Measurements from ENCODE around the gene MAPK1.

The MAPK1 gene

DNA sequence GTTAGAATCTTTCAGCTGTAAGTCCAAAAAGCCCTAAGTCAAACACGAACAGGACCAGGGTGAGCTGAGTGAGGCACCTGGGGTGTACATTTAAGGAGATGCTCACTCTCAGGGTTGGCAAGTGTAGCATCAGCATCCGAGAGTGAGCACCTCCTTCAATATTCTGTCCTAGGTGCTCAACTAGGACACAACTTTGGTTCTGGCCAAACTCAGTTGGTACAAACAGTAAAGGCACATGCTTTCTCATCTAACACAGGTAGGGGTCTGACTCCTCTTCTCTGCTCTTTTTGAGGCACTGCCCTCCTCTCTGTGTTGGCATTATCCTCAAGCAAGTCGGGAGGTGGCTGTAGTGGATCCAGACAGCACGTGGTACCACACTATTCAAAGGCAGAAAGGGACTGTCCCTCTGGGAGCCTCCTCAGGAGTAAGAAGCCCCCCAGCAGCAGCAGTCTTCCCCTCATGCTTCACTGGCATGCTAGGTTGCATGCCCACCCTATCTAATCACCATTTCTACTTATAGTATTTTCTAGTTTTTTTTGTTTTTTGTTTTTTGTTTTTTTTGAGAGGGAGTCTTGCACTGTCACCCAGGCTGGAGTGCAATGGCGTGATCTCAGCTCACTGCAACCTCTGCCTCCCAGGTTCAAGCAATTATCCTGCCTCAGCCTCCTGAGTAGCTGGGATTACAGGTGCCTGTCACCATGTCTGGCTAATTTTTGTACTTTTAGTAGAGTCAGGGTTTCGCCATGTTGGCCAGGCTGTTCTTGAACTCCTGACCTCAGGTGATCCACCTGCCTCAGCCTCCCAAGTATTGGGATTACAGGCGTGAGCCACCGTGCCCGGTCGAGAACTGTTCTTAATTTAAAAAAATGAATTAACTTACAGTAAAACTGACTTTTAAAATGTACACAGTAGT lies 14.7 kb upstream of the MAPK1 start:
- ChIA-PET CTCF (interaction anchor here (0.7 to 2.8 kb wide), 3 partner anchors 11 to 1466 kb away, joined by 3 to 6 read pairs (median 4); no protein-coding TSS in a partner anchor), POLR2A (no interaction called here)
- no peak overlapping the region for H3K27ac ChIP-seq (ENCODE audit: extremely low read depth, low read depth, low read length)
- TF ChIP-seq ZNF555 (tag by site-specific recombination; conservative IDR thresholded peaks at IDR 0.05) (no peak), ZSCAN18 (tag by site-specific recombination; IDR thresholded peaks at IDR 0.05) (no peak), KLF9 (tag by site-specific recombination; IDR thresholded peaks at IDR 0.05; ENCODE audit: low read depth) (no peak), ZNF211 (tag by site-specific recombination; IDR thresholded peaks at IDR 0.05; ENCODE audit: low read depth) (no peak), ZNF394 (tag by site-specific recombination; IDR thresholded peaks at IDR 0.05; ENCODE audit: borderline replicate concordance) (no peak), ZNF473 (tag by site-specific recombination; IDR thresholded peaks at IDR 0.05) (no peak), ZNF148 (tag by site-specific recombination; IDR thresholded peaks at IDR 0.05; ENCODE audit: borderline replicate concordance) (no peak)
- TF ChIP-seq, protein P1, sequence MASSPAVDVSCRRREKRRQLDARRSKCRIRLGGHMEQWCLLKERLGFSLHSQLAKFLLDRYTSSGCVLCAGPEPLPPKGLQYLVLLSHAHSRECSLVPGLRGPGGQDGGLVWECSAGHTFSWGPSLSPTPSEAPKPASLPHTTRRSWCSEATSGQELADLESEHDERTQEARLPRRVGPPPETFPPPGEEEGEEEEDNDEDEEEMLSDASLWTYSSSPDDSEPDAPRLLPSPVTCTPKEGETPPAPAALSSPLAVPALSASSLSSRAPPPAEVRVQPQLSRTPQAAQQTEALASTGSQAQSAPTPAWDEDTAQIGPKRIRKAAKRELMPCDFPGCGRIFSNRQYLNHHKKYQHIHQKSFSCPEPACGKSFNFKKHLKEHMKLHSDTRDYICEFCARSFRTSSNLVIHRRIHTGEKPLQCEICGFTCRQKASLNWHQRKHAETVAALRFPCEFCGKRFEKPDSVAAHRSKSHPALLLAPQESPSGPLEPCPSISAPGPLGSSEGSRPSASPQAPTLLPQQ (tag by site-specific recombination; IDR thresholded peaks at IDR 0.05), result no peak
- TF ChIP-seq, protein P2, sequence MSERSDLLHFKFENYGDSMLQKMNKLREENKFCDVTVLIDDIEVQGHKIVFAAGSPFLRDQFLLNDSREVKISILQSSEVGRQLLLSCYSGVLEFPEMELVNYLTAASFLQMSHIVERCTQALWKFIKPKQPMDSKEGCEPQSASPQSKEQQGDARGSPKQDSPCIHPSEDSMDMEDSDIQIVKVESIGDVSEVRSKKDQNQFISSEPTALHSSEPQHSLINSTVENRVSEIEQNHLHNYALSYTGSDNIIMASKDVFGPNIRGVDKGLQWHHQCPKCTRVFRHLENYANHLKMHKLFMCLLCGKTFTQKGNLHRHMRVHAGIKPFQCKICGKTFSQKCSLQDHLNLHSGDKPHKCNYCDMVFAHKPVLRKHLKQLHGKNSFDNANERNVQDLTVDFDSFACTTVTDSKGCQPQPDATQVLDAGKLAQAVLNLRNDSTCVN (tag by site-specific recombination; optimal IDR thresholded peaks at IDR 0.05), result no peak
- no peaks in the 10 kb centered on the region for H3K4me1 ChIP-seq (ENCODE audit: control insufficient read depth, insufficient read depth, low read length)
- no peak overlapping the region for H3K4me3 ChIP-seq (ENCODE audit: low read depth, low read length)
- H3K9me3 ChIP-seq (ENCODE audit: control insufficient read depth, insufficient read depth, low read depth, low read length), result no peaks in the 10 kb centered on the region
- H3K36me3 ChIP-seq (ENCODE audit: control insufficient read depth in 2 of 2, insufficient read depth in 1 of 2, low read length in 2 of 2), result no peaks in the 10 kb centered on the region

DNA sequence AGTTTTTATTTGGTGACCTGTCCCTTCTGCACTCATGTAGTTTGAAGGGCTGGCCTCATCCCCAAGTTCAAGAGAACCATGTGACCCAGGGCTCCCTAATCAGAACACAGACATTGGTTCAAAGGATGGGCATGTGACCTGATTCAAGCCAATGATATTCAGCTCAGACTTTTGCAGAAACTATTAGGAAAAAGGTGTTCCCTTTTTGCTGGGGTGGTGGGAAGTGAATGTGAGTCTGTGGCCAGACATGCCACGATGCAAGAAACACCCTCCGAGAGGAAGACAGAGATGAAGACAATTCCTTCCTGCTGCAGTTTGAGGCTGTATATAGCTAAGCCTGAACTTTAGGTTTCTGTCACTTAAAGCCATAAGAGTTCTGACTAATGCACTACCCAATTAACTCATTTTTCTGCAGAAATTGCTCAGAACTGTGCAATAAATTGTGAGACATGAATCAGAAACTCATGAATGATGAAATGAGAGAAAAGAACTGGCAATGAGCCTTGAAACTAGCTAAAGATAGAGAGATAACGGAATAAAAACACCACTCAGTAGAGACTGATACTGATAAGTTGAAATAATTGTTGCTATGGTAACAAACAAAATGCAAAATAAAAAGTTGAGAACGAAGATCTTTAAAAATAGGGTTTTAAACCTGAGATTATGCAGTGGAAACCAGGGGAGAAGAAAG lies 9.2 kb upstream of the MAPK1 start:
- ChIA-PET CTCF (interaction anchor here (0.7 to 0.9 kb wide), 2 partner anchors 12 to 153 kb away, joined by 5 read pairs; no protein-coding TSS in a partner anchor), POLR2A (no interaction called here)
- Histone ChIP-seq H3K4me1 (ENCODE audit: control insufficient read depth, insufficient read depth, low read length) (no peaks in the 10 kb centered on the region), H3K4me3 (ENCODE audit: low read depth, low read length) (no peak overlapping the region), H3K36me3 (ENCODE audit: control insufficient read depth in 2 of 2, insufficient read depth in 1 of 2, low read length in 2 of 2) (peaks cover 0 to 3% of the 10 kb centered on the region in 2 experiments; a peak in 1 of 3 replicates), H3K9me3 (ENCODE audit: control insufficient read depth, insufficient read depth, low read depth, low read length) (no peaks in the 10 kb centered on the region), H3K27ac (ENCODE audit: extremely low read depth, low read depth, low read length) (no peak overlapping the region)
- no peak for TF ChIP-seq HIC1 (tag by site-specific recombination; IDR thresholded peaks at IDR 0.05)
- TF ChIP-seq, protein P1 (tag by site-specific recombination; IDR thresholded peaks at IDR 0.05), result no peak
- peak; percentile 48; the same call in 1 of the 2 replicates for TF ChIP-seq PRDM6 (tag by site-specific recombination; IDR thresholded peaks at IDR 0.05)
- TF ChIP-seq ZNF639 (tag by site-specific recombination; IDR thresholded peaks at IDR 0.05), result no peak

Data from HEK293 (cell line).